H9 (cell line): ENCODE measurements around the gene PCSK6. TPM values are rescaled to one million over a fixed set of nuclear protein-coding genes. Genes with fewer than 3 reads are reported as not detected.

Experiments used
- DNase-seq: peaks from one replicate; pipeline ENCODE4 v3.0.0-alpha.2; 2017
- H2AFZ ChIP-seq: one replicate; pipeline ENCODE4 v1.6.1; 2013; ENCODE audit warnings: mild to moderate bottlenecking, low read length, control low read depth, moderate library complexity
- H2AK5ac ChIP-seq: 2 replicates; pipeline ENCODE4 v1.6.1; 2013; ENCODE audit warnings: low read length, control low read depth, mixed read lengths; ENCODE audit not compliant: insufficient read length
- H2BK120ac ChIP-seq: one replicate; pipeline ENCODE4 v1.6.1; 2013; ENCODE audit warnings: low read depth, mild to moderate bottlenecking, low read length, control low read depth, inconsistent platforms; ENCODE audit not compliant: poor library complexity, severe bottlenecking
- H2BK12ac ChIP-seq: 2 replicates; pipeline ENCODE4 v1.6.1; 2013; ENCODE audit warnings: low read length, control low read depth, mixed read lengths, low read depth; ENCODE audit not compliant: insufficient read length
- H2BK15ac ChIP-seq: 2 replicates; pipeline ENCODE4 v1.6.1; 2013; ENCODE audit warnings: low read depth, low read length, control low read depth
- H2BK20ac ChIP-seq: one replicate; pipeline ENCODE4 v1.6.1; 2013; ENCODE audit warnings: low read depth, mild to moderate bottlenecking, low read length, control low read depth, inconsistent platforms; ENCODE audit not compliant: poor library complexity, severe bottlenecking
- H2BK5ac ChIP-seq: 2 replicates; pipeline ENCODE4 v1.6.1; 2013; ENCODE audit warnings: low read length, control low read depth, mixed read lengths; ENCODE audit not compliant: insufficient read length
- H3K14ac ChIP-seq: 2 replicates; pipeline ENCODE4 v1.6.1; 2013; ENCODE audit warnings: low read length, control low read depth; ENCODE audit not compliant: insufficient read depth
- H3K18ac ChIP-seq: 2 replicates; pipeline ENCODE4 v1.6.1; 2013; ENCODE audit warnings: low read depth, mild to moderate bottlenecking, mixed read lengths, low read length, control low read depth; ENCODE audit not compliant: insufficient read length
- H3K23ac ChIP-seq: 2 replicates; pipeline ENCODE4 v1.6.1; 2013; ENCODE audit warnings: low read length, control low read depth, mixed read lengths, low read depth; ENCODE audit not compliant: insufficient read length
- H3K23me2 ChIP-seq: 2 replicates; pipeline ENCODE4 v1.6.1; 2013; ENCODE audit warnings: low read depth, mild to moderate bottlenecking, mixed read lengths, low read length, control low read depth; ENCODE audit not compliant: insufficient read length, poor library complexity, severe bottlenecking
- H3K27ac ChIP-seq: 2 replicates; pipeline ENCODE4 v1.5.1; 2013; ENCODE audit warnings: low read length, control low read depth, mixed read lengths, low read depth; ENCODE audit not compliant: insufficient read length
- H3K27me3 ChIP-seq: 2 replicates; pipeline ENCODE4 v1.6.1; 2013; ENCODE audit warnings: low read length, control low read depth, inconsistent platforms; ENCODE audit not compliant: insufficient read depth
- H3K4ac ChIP-seq: 2 replicates; pipeline ENCODE4 v1.6.1; 2013; ENCODE audit warnings: low read depth, mild to moderate bottlenecking, control low read depth, inconsistent platforms, low read length, moderate library complexity
- H3K4me1 ChIP-seq: 2 replicates; pipeline ENCODE4 v1.6.1; 2013; ENCODE audit warnings: low read length, control low read depth, inconsistent platforms; ENCODE audit not compliant: insufficient read depth
- H3K4me2 ChIP-seq: 2 replicates; pipeline ENCODE4 v1.6.1; 2013; ENCODE audit warnings: low read length, control low read depth, mixed read lengths; ENCODE audit not compliant: insufficient read length, insufficient read depth
- H3K56ac ChIP-seq: 2 replicates; pipeline ENCODE4 v1.6.1; 2013; ENCODE audit warnings: low read depth, mild to moderate bottlenecking, mixed read lengths, low read length, control low read depth; ENCODE audit not compliant: insufficient read length
- H3K79me1 ChIP-seq: 2 replicates; pipeline ENCODE4 v1.6.1; 2013; ENCODE audit warnings: low read depth, mild to moderate bottlenecking, moderate library complexity, low read length, control low read depth, inconsistent platforms; ENCODE audit not compliant: insufficient read depth, poor library complexity, severe bottlenecking
- H3K79me2 ChIP-seq: 2 replicates; pipeline ENCODE4 v1.6.1; 2013; ENCODE audit warnings: low read length, control low read depth, inconsistent platforms; ENCODE audit not compliant: insufficient read depth
- H3K9ac ChIP-seq: 2 replicates; pipeline ENCODE4 v1.6.1; 2013; ENCODE audit warnings: low read length, control low read depth, mixed read lengths; ENCODE audit not compliant: insufficient read length; ENCODE audit errors: extremely low read depth
- H3K9me3 ChIP-seq: one replicate; pipeline ENCODE4 v1.6.1; 2013; ENCODE audit warnings: low read depth, low read length, inconsistent platforms; ENCODE audit not compliant: control insufficient read depth
- H3T11ph ChIP-seq: one replicate; pipeline ENCODE4 v1.6.1; 2013; ENCODE audit warnings: mild to moderate bottlenecking, low read length, control low read depth, inconsistent platforms
- H4K20me1 ChIP-seq: one replicate; pipeline ENCODE4 v1.6.1; 2013; ENCODE audit not compliant: control insufficient read depth, insufficient read length, insufficient read depth
- H4K5ac ChIP-seq: 2 replicates; pipeline ENCODE4 v1.6.1; 2013; ENCODE audit warnings: low read depth, mild to moderate bottlenecking, mixed read lengths, low read length, control low read depth; ENCODE audit not compliant: insufficient read length
- H4K8ac ChIP-seq: replicated peaks from 2 replicates; pipeline ENCODE4 v1.6.1; 2013; ENCODE audit warnings: low read length, control low read depth, mixed read lengths, low read depth; ENCODE audit not compliant: insufficient read length
- H4K91ac ChIP-seq: 2 replicates; pipeline ENCODE4 v1.6.1; 2013; ENCODE audit warnings: low read depth, mild to moderate bottlenecking, moderate library complexity, mixed read lengths, low read length, control low read depth; ENCODE audit not compliant: insufficient read length
- H3K27ac Mint-ChIP-seq, 3 experiments: 2 replicates in 2 of 3; 3 replicates in 1 of 3; pipeline ENCODE4 v1.8.0; 2020 to 2021; ENCODE audit warnings: mixed read lengths in 3 of 3, mild to moderate bottlenecking in 1 of 3, moderate library complexity in 1 of 3
- H3K27me3 Mint-ChIP-seq: 2 replicates; pipeline ENCODE4 v1.8.0; 2021; ENCODE audit warnings: low read depth, mild to moderate bottlenecking, moderate library complexity, mixed read lengths
- H3K36me3 Mint-ChIP-seq, 3 experiments: 2 replicates in 2 of 3; 3 replicates in 1 of 3; pipeline ENCODE4 v1.8.0; 2020 to 2021; ENCODE audit warnings: low read depth in 3 of 3, mixed read lengths in 3 of 3; ENCODE audit not compliant: insufficient read depth in 1 of 3
- H3K4me1 Mint-ChIP-seq, 2 experiments: 2 replicates each; pipeline ENCODE4 v1.8.0; 2020; ENCODE audit warnings: mixed read lengths in 2 of 2
- H3K4me3 Mint-ChIP-seq, 2 experiments: 2 replicates in 1 of 2; 3 replicates in 1 of 2; pipeline ENCODE4 v1.8.0; 2020 to 2021; ENCODE audit warnings: mild to moderate bottlenecking in 2 of 2, mixed read lengths in 2 of 2, moderate library complexity in 1 of 2
- H3K9me3 Mint-ChIP-seq, 2 experiments: 2 replicates in 1 of 2; 3 replicates in 1 of 2; pipeline ENCODE4 v1.8.0; 2020; ENCODE audit warnings: mild to moderate bottlenecking in 2 of 2, mixed read lengths in 2 of 2, moderate library complexity in 1 of 2
- WGBS: extraction: QIAGEN DNeasy Blood & Tissue Kit; methylation state at CpG from one replicate; pipeline ENCODE4 v1.1.7; 2013; ENCODE audit warnings: missing lambda C conversion rate, low lambda C conversion rate, mixed read lengths; ENCODE audit not compliant: insufficient read length; ENCODE audit errors: extremely low coverage; 5-methylcytosine and 5-hydroxymethylcytosine counted together
- total RNA-seq: library from RNA; stranded (reverse); gene quantifications from 2 replicates; pipeline ENCODE4 v1.2.1, GENCODE V29; 2021
- TF ChIP-seq, protein P1 (sequence below): fragments of 200-600 bp; sonication (generic); conservative IDR thresholded peaks from 3 replicates; pipeline ENCODE4 v1.8.0; 2021; ENCODE audit warnings: antibody characterized with exemption, mild to moderate bottlenecking

PCSK6 gene
- total RNA-seq, 1 experiment from 2014 or later = 4.0 TPM

DNA sequence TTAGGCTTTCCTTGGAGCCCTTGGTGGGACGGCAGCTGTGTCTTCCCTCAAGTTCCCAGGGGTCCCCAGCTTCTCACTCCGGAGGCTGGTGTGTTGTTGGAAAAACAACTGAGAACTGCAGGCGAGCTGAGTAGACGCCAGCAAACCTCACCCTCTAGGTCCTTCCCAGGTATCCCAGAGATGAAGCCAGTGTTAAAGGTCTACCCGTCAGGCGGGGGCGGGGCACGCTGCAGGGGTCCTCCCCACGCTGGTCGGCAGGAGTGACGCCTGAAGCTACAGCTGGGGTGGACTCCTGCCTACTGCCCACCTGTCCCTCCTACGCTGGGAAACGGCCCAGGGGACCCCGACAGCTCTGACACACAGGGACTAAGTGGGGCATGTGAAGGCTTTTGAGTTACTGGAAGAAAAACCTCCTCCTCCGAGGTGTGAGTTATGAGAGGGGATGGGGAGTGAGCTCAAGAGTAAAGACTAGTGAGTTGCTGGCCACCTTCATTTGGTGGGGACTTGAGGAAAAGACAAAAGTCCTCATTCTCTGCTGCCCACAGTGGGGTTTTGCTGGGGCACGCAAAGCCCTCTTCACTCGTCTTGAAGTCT lies 162.3 kb downstream of the PCSK6 start:
- Histone ChIP-seq H3K4ac (no peak overlapping the region), H3K27me3 (no peaks in the 10 kb centered on the region; the same call in 1 of the 2 replicates), H3K79me2 (no peaks in the 10 kb centered on the region), H2BK5ac (no peak overlapping the region), H3K18ac (no peak overlapping the region), H2BK20ac (no peak overlapping the region), H3K9me3 (no peaks in the 10 kb centered on the region), H3K79me1 (no peaks in the 10 kb centered on the region), H4K91ac (no peak overlapping the region), H2AK5ac (no peak overlapping the region), H3K4me2 (no peak overlapping the region), H3K23me2 (no peaks in the 10 kb centered on the region), H4K8ac (no peak overlapping the region), H2AFZ (no peak overlapping the region), H3K23ac (no peak overlapping the region), H3K14ac (no peak overlapping the region; the same call in 1 of the 2 replicates), H4K20me1 (no peaks in the 10 kb centered on the region), H3K9ac (no peak overlapping the region), H3T11ph (no peak overlapping the region), H2BK15ac (no peak overlapping the region), H4K5ac (no peak overlapping the region), H3K4me1 (no peaks in the 10 kb centered on the region), H2BK12ac (no peak overlapping the region), H2BK120ac (no peak overlapping the region), H3K56ac (no peak overlapping the region), H3K27ac (no peak overlapping the region)
- DNase-seq = no peak
- H3K4me3 Mint-ChIP-seq = no peak overlapping the region
- no peaks in the 10 kb centered on the region; a peak in 1 of 4 replicates for H3K4me1 Mint-ChIP-seq
- H3K9me3 Mint-ChIP-seq = no peaks in the 10 kb centered on the region
- WGBS = no CpG with 5 or more reads among the region's 17 CpGs
- TF ChIP-seq, protein P1, sequence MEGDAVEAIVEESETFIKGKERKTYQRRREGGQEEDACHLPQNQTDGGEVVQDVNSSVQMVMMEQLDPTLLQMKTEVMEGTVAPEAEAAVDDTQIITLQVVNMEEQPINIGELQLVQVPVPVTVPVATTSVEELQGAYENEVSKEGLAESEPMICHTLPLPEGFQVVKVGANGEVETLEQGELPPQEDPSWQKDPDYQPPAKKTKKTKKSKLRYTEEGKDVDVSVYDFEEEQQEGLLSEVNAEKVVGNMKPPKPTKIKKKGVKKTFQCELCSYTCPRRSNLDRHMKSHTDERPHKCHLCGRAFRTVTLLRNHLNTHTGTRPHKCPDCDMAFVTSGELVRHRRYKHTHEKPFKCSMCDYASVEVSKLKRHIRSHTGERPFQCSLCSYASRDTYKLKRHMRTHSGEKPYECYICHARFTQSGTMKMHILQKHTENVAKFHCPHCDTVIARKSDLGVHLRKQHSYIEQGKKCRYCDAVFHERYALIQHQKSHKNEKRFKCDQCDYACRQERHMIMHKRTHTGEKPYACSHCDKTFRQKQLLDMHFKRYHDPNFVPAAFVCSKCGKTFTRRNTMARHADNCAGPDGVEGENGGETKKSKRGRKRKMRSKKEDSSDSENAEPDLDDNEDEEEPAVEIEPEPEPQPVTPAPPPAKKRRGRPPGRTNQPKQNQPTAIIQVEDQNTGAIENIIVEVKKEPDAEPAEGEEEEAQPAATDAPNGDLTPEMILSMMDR = no peak
- peaks cover 61% of the 10 kb centered on the region for H3K27me3 Mint-ChIP-seq
- no peaks in the 10 kb centered on the region; a peak in 1 of 7 replicates for H3K36me3 Mint-ChIP-seq
- no peak overlapping the region for H3K27ac Mint-ChIP-seq
